NCI-H2227 treated with DMSO at 0.1 percent for 48 hours (cell line): Measurements from ENCODE around the gene BCKDHB.
"Not testable (repeated sequence)": the region's sequence is repeated elsewhere in the genome, so short reads cannot be mapped to it uniquely, and the experiment has no call there.

Source experiments
- DNase-seq: peaks from one replicate; lab custom pipeline; 2025; lab: John Stamatoyannopoulos, UW

Gene BCKDHB

GRCh38 chr6:80106418-80107235 lies at the start of gene BCKDHB:
TSS of gene BCKDHB (plus strand) at chr6:80106671. CDS start at chr6:80106694, 23 bp downstream.
- DNase-seq: peak; percentile 91

GRCh38 chr6:80060774-80061173 lies 45.7 kb upstream of the BCKDHB start:
- no peak for DNase-seq

- not testable (repeated sequence) for DNase-seq
These were observed 38.3 kb upstream of the BCKDHB start for GRCh38 chr6:80068146-80068545.

GRCh38 chr6:80070431-80070830 lies 36.0 kb upstream of the BCKDHB start:
- DNase-seq: not testable (repeated sequence)

- DNase-seq: no peak
These were observed 29.4 kb upstream of the BCKDHB start for GRCh38 chr6:80077067-80077466.

GRCh38 chr6:80088637-80089036 lies 17.8 kb upstream of the BCKDHB start:
- no peak for DNase-seq

GRCh38 chr6:80091506-80091905 lies 15.0 kb upstream of the BCKDHB start:
- no peak for DNase-seq

- DNase-seq: no peak
These were observed 12.5 kb upstream of the BCKDHB start for GRCh38 chr6:80094017-80094416.

- DNase-seq: no peak
These were observed 10.9 kb upstream of the BCKDHB start for GRCh38 chr6:80095600-80095999.

- DNase-seq: no peak
These were observed 8.1 kb upstream of the BCKDHB start for GRCh38 chr6:80098392-80098791.

- no peak for DNase-seq
These were observed 2.0 kb upstream of the BCKDHB start for GRCh38 chr6:80104520-80104919.

- DNase-seq: no peak
These were observed 476 bp upstream of the BCKDHB start for GRCh38 chr6:80105972-80106417.

GRCh38 chr6:80122576-80122975 lies 16.1 kb downstream of the BCKDHB start:
- DNase-seq: not testable (repeated sequence)

GRCh38 chr6:80126657-80127345 lies 20.3 kb downstream of the BCKDHB start:
- DNase-seq: no peak

- no peak for DNase-seq
These were observed 23.0 kb downstream of the BCKDHB start for GRCh38 chr6:80129485-80129884.

- peak; percentile 81 for DNase-seq
These were observed 26.5 kb downstream of the BCKDHB start for GRCh38 chr6:80133020-80133419.

GRCh38 chr6:80134065-80134464 lies 27.6 kb downstream of the BCKDHB start:
- DNase-seq: no peak

- DNase-seq: no peak
These were observed 36.1 kb downstream of the BCKDHB start for GRCh38 chr6:80142586-80142985.

- DNase-seq: no peak
These were observed 37.0 kb downstream of the BCKDHB start for GRCh38 chr6:80143419-80143937.

- no peak for DNase-seq
These were observed 38.4 kb downstream of the BCKDHB start for GRCh38 chr6:80144753-80145315.

GRCh38 chr6:80145509-80145908 lies 39.0 kb downstream of the BCKDHB start:
- DNase-seq: no peak

- DNase-seq: no peak
These were observed 39.5 kb downstream of the BCKDHB start for GRCh38 chr6:80145921-80146320.

GRCh38 chr6:80148220-80148619 lies 41.7 kb downstream of the BCKDHB start:
- DNase-seq: no peak
